Panc1 (cell line): Measurements from ENCODE around the gene CLCN7.

Experiments
- POLR2AphosphoS5 ChIP-seq: IDR thresholded peaks from 2 replicates; pipeline ENCODE4 v1.6.1; 2012; ENCODE audit warnings: mild to moderate bottlenecking, low read depth, low read length, moderate library complexity
- SIN3A ChIP-seq: IDR thresholded peaks from 2 replicates; pipeline ENCODE4 v1.6.1; 2012; ENCODE audit warnings: low read depth, mild to moderate bottlenecking, low read length, moderate library complexity, borderline replicate concordance; ENCODE audit not compliant: insufficient read depth
- TCF7L2 ChIP-seq: IDR thresholded peaks from 2 replicates; pipeline ENCODE4 v1.6.1; 2011; ENCODE audit warnings: mild to moderate bottlenecking, low read depth, low read length, inconsistent platforms
- TF ChIP-seq, protein P1 (sequence below): fragments of 450-650 bp; IDR thresholded peaks from 2 replicates; pipeline ENCODE4 v1.5.1; 2017; ENCODE audit warnings: mild to moderate bottlenecking
- TF ChIP-seq, protein P2 (sequence below), 2 experiments: IDR thresholded peaks; 2 replicates each; pipeline ENCODE4 v1.6.1; 2011 to 2012; ENCODE audit warnings: low read depth in 2 of 2, control low read depth in 1 of 2, low read length in 1 of 2, mild to moderate bottlenecking in 1 of 2, moderate library complexity in 1 of 2; ENCODE audit not compliant: insufficient read depth in 1 of 2

DNA sequence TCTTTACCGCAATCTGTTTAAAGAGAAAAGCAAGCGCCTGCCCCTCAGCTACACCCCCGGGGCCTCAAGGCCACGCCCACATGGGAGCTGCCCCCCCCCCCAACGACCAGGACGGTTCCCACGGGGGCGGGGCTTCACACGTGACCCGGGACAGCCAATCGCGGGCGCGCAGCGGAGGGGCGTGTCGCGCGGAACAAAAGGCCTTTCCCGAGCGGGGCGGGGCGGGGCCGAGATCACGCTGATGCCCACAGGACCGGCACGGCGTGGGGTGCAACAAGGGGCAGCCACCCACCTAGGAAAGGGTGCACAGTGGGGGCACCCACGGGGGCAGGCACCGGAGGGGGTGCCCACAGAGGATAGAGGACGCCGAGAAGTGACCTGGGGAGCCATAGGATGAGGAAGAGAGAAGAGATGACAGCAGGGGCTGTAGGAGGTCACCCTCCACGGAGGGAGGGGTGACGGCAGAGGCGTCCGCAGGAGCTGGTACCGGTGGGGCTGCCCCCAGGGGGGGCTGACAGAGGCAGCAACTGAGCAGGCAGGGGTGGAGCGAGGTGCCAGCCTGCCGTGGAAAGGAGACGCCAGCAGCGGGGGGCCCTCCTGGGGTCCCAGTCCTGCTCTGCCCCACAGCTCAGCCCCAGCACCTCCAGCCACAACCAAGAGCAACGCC, 66.5 kb downstream of the CLCN7 start:
- TF ChIP-seq, protein P1, sequence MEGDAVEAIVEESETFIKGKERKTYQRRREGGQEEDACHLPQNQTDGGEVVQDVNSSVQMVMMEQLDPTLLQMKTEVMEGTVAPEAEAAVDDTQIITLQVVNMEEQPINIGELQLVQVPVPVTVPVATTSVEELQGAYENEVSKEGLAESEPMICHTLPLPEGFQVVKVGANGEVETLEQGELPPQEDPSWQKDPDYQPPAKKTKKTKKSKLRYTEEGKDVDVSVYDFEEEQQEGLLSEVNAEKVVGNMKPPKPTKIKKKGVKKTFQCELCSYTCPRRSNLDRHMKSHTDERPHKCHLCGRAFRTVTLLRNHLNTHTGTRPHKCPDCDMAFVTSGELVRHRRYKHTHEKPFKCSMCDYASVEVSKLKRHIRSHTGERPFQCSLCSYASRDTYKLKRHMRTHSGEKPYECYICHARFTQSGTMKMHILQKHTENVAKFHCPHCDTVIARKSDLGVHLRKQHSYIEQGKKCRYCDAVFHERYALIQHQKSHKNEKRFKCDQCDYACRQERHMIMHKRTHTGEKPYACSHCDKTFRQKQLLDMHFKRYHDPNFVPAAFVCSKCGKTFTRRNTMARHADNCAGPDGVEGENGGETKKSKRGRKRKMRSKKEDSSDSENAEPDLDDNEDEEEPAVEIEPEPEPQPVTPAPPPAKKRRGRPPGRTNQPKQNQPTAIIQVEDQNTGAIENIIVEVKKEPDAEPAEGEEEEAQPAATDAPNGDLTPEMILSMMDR = no peak
- TF ChIP-seq POLR2AphosphoS5 = no peak
- no peak for TF ChIP-seq SIN3A
- TF ChIP-seq TCF7L2 = no peak; the same call in 1 of the 2 replicates
- TF ChIP-seq, protein P2, sequence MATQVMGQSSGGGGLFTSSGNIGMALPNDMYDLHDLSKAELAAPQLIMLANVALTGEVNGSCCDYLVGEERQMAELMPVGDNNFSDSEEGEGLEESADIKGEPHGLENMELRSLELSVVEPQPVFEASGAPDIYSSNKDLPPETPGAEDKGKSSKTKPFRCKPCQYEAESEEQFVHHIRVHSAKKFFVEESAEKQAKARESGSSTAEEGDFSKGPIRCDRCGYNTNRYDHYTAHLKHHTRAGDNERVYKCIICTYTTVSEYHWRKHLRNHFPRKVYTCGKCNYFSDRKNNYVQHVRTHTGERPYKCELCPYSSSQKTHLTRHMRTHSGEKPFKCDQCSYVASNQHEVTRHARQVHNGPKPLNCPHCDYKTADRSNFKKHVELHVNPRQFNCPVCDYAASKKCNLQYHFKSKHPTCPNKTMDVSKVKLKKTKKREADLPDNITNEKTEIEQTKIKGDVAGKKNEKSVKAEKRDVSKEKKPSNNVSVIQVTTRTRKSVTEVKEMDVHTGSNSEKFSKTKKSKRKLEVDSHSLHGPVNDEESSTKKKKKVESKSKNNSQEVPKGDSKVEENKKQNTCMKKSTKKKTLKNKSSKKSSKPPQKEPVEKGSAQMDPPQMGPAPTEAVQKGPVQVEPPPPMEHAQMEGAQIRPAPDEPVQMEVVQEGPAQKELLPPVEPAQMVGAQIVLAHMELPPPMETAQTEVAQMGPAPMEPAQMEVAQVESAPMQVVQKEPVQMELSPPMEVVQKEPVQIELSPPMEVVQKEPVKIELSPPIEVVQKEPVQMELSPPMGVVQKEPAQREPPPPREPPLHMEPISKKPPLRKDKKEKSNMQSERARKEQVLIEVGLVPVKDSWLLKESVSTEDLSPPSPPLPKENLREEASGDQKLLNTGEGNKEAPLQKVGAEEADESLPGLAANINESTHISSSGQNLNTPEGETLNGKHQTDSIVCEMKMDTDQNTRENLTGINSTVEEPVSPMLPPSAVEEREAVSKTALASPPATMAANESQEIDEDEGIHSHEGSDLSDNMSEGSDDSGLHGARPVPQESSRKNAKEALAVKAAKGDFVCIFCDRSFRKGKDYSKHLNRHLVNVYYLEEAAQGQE (IDR thresholded peaks at IDR 0.05; ENCODE audit: insufficient read depth in 1 of 2, low read depth in 2 of 2, low read length in 1 of 2) = no peak
